GM12878 (cell line): ENCODE measurements around the gene SLC38A7. TPM values are rescaled to one million over a fixed set of nuclear protein-coding genes. Genes with fewer than 3 reads are reported as not detected.

Experiments
- CEBPB ChIP-seq, 2 experiments: fragments of 150-350 bp in 1 of 2; IDR thresholded peaks; 2 replicates each; pipeline ENCODE4 v1.6.1; 2012 to 2014; ENCODE audit warnings: low read depth in 2 of 2, low read length in 2 of 2, borderline replicate concordance in 1 of 2, inconsistent platforms in 1 of 2
- CREM ChIP-seq: IDR thresholded peaks from 2 replicates; pipeline ENCODE4 v1.6.1; 2014; ENCODE audit warnings: antibody characterized with exemption, low read depth
- EED ChIP-seq: sonication (generic); IDR thresholded peaks from 2 replicates; pipeline ENCODE4 v1.6.1; 2016; ENCODE audit warnings: antibody characterized with exemption, low read depth
- ETV6 ChIP-seq, 2 experiments: fragments of 450-650 bp in 1 of 2; IDR thresholded peaks in 1 of 2; conservative IDR thresholded peaks in 1 of 2; 2 replicates each; pipeline ENCODE4 v1.6.1; 2014; ENCODE audit warnings: antibody characterized with exemption in 1 of 2, borderline replicate concordance in 1 of 2, low read depth in 1 of 2, mild to moderate bottlenecking in 1 of 2, moderate library complexity in 1 of 2
- FOXK2 ChIP-seq: fragments of 450-650 bp; IDR thresholded peaks from 2 replicates; pipeline ENCODE4 v1.6.1; 2017; ENCODE audit warnings: mild to moderate bottlenecking, moderate library complexity
- HCFC1 ChIP-seq: fragments of 150-350 bp; IDR thresholded peaks from 2 replicates; pipeline ENCODE4 v1.6.1; 2014; ENCODE audit warnings: low read length
- JUNB ChIP-seq: IDR thresholded peaks from 2 replicates; pipeline ENCODE4 v1.6.1; 2016; ENCODE audit warnings: antibody characterized with exemption, mild to moderate bottlenecking
- JUND ChIP-seq: IDR thresholded peaks from 2 replicates; pipeline ENCODE4 v1.6.1; 2012; ENCODE audit warnings: low read depth, mild to moderate bottlenecking, low read length, improper control_type of control experiment, moderate library complexity
- MEF2B ChIP-seq: fragments of 450-650 bp; IDR thresholded peaks from 2 replicates; pipeline ENCODE4 v1.6.1; 2018; ENCODE audit warnings: mild to moderate bottlenecking, moderate library complexity; ENCODE audit not compliant: partially characterized antibody, poor library complexity, severe bottlenecking
- POLR2AphosphoS2 ChIP-seq: IDR thresholded peaks from 2 replicates; pipeline ENCODE4 v1.6.1; 2011; ENCODE audit warnings: low read depth, mild to moderate bottlenecking, low read length, improper control_type of control experiment, moderate library complexity
- RBBP5 ChIP-seq: fragments of 200-600 bp; sonication (generic); conservative IDR thresholded peaks from 2 replicates; pipeline ENCODE4 v1.6.1; 2016
- RFX5 ChIP-seq: IDR thresholded peaks from 2 replicates; pipeline ENCODE4 v1.6.1; 2011; ENCODE audit warnings: low read depth, low read length, improper control_type of control experiment
- SMARCA5 ChIP-seq: fragments of 450-650 bp; IDR thresholded peaks from 2 replicates; pipeline ENCODE4 v1.6.1; 2017; ENCODE audit warnings: mild to moderate bottlenecking
- SP1 ChIP-seq: IDR thresholded peaks from one replicate; pipeline ENCODE4 v1.6.1; 2011; ENCODE audit warnings: low read depth, low read length
- TCF12 ChIP-seq: IDR thresholded peaks from 2 replicates; pipeline ENCODE4 v1.6.1; 2011; ENCODE audit warnings: low read depth, mild to moderate bottlenecking, low read length
- TCF7 ChIP-seq: IDR thresholded peaks from 2 replicates; pipeline ENCODE4 v1.6.1; 2014; ENCODE audit warnings: antibody characterized with exemption, borderline replicate concordance
- WRNIP1 ChIP-seq: IDR thresholded peaks from 2 replicates; pipeline ENCODE4 v1.6.1; 2011; ENCODE audit warnings: low read depth, low read length, improper control_type of control experiment, borderline replicate concordance
- ZBTB40 ChIP-seq: fragments of 450-650 bp; IDR thresholded peaks from 2 replicates; pipeline ENCODE4 v1.6.1; 2016; ENCODE audit warnings: mild to moderate bottlenecking, moderate library complexity, borderline replicate concordance
- ZNF217 ChIP-seq: fragments of 450-650 bp; IDR thresholded peaks from 2 replicates; pipeline ENCODE4 v1.6.1; 2017; ENCODE audit warnings: antibody characterized with exemption, mild to moderate bottlenecking
- ZZZ3 ChIP-seq: IDR thresholded peaks from 2 replicates; pipeline ENCODE4 v1.6.1; 2011; ENCODE audit warnings: low read depth; ENCODE audit not compliant: control insufficient read depth, insufficient read length
- polyA plus RNA-seq, 11 experiments: library from polyadenylated mRNA; depleted of rRNA in 4 of 11; unstranded in 6 of 11; stranded (reverse) in 5 of 11; fragments of >200 nt; fragmentation: Nextera tagmentation in 4 of 11; fragmentation: Illumina TruSeq in 1 of 11; extraction: Ambion mirVana in 4 of 11; extraction: Trizol in 1 of 11; gene quantifications; 1 replicate in 1 of 11; 2 replicates in 10 of 11; pipeline versions ENCODE4 v1.2.1 to v1.2.3, GENCODE V29; 2011 to 2016; ENCODE audit warnings: inconsistent platforms in 2 of 11, missing spikeins in 2 of 11, low read depth in 1 of 11
- total RNA-seq, 4 experiments: library from RNA; depleted of rRNA in 3 of 4; stranded (reverse); fragments of >200 nt in 3 of 4; fragmentation: Illumina TruSeq in 1 of 4; extraction: Trizol in 1 of 4; gene quantifications; 2 replicates each; pipeline versions ENCODE4 v1.2.1 to v1.2.3, GENCODE V29; 2013 to 2021
- TF ChIP-seq, protein P1 (sequence below): IDR thresholded peaks from 2 replicates; pipeline ENCODE4 v1.6.1; 2011; ENCODE audit warnings: borderline replicate concordance, low read depth, mild to moderate bottlenecking, moderate library complexity, low read length; ENCODE audit not compliant: insufficient read depth, poor library complexity, severe bottlenecking
- TF ChIP-seq, protein P2 (sequence below): fragments of 450-650 bp; IDR thresholded peaks from 2 replicates; pipeline ENCODE4 v1.6.1; 2017; ENCODE audit warnings: antibody characterized with exemption, mild to moderate bottlenecking, moderate library complexity

The SLC38A7 gene
- total and polyA plus RNA-seq, 10 of the 15 experiments (the other 5 are each of a cell fraction or from before 2014, with no cell fraction given) = 1.4 to 7.8 (median 4.7) TPM

- TF ChIP-seq ZZZ3 (no peak), WRNIP1 (0 out of 2 replicates have a peak, but pooled peaks have one; percentile 22), TCF12 (peak; percentile 52; the same call in 1 of the 2 replicates), JUNB (no peak), SP1 (peak; percentile 99), MEF2B (peak; percentile 76), RFX5 (peak; percentile 96), TCF7 (0 out of 2 replicates have a peak, but pooled peaks have one; percentile 27), JUND (no peak), ZNF217 (no peak), ZBTB40 (peak; percentile 65; the same call in 1 of the 2 replicates), EED (peak; percentile 38; the same call in 1 of the 2 replicates), ETV6 (conservative IDR thresholded peaks at IDR 0.05 in 1 of 2, IDR thresholded peaks at IDR 0.05 in 1 of 2; ENCODE audit: borderline replicate concordance in 1 of 2, low read depth in 1 of 2) (no peak), CEBPB (IDR thresholded peaks at IDR 0.05; ENCODE audit: borderline replicate concordance in 1 of 2, low read depth in 2 of 2, low read length in 2 of 2) (no peak), HCFC1 (peak; percentile 100), RBBP5 (no peak), POLR2AphosphoS2 (peak; percentile 54; the same call in 1 of the 2 replicates), SMARCA5 (peak; percentile 96), CREM (peak; percentile 99), FOXK2 (peak; percentile 50)
- TF ChIP-seq, protein P1, sequence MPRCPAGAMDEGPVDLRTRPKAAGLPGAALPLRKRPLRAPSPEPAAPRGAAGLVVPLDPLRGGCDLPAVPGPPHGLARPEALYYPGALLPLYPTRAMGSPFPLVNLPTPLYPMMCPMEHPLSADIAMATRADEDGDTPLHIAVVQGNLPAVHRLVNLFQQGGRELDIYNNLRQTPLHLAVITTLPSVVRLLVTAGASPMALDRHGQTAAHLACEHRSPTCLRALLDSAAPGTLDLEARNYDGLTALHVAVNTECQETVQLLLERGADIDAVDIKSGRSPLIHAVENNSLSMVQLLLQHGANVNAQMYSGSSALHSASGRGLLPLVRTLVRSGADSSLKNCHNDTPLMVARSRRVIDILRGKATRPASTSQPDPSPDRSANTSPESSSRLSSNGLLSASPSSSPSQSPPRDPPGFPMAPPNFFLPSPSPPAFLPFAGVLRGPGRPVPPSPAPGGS = no peak
- TF ChIP-seq, protein P2, sequence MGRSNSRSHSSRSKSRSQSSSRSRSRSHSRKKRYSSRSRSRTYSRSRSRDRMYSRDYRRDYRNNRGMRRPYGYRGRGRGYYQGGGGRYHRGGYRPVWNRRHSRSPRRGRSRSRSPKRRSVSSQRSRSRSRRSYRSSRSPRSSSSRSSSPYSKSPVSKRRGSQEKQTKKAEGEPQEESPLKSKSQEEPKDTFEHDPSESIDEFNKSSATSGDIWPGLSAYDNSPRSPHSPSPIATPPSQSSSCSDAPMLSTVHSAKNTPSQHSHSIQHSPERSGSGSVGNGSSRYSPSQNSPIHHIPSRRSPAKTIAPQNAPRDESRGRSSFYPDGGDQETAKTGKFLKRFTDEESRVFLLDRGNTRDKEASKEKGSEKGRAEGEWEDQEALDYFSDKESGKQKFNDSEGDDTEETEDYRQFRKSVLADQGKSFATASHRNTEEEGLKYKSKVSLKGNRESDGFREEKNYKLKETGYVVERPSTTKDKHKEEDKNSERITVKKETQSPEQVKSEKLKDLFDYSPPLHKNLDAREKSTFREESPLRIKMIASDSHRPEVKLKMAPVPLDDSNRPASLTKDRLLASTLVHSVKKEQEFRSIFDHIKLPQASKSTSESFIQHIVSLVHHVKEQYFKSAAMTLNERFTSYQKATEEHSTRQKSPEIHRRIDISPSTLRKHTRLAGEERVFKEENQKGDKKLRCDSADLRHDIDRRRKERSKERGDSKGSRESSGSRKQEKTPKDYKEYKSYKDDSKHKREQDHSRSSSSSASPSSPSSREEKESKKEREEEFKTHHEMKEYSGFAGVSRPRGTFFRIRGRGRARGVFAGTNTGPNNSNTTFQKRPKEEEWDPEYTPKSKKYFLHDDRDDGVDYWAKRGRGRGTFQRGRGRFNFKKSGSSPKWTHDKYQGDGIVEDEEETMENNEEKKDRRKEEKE = no peak
These were observed 54.6 kb downstream of the SLC38A7 start, which contains the start of gene CNOT1 (continued) for GRCh38 chr16:58629733-58630640.
